Stimulated activated CD8-positive, alpha-beta memory T cell treated with anti-CD3 and anti-CD28 coated beads, Interleukin-15, amount 100 ng/mL, for 48 hours (primary cell): ENCODE results near the gene RNF146.
"Not testable (repeated sequence)": the region's sequence is repeated elsewhere in the genome, so short reads cannot be mapped to it uniquely, and the experiment has no call there.

Experiments
- DNase-seq, 2 donors: peaks; one replicate each; pipeline ENCODE4 v3.0.0-alpha.2; 2020; ENCODE audit warnings: low read depth in 2 of 2

RNF146 gene

GRCh38 chr6:127288705-127289104 lies 22.0 kb downstream of the RNF146 start:
- no peak for DNase-seq

GRCh38 chr6:127289934-127290333 lies 23.3 kb downstream of the RNF146 start:
- no peak for DNase-seq

- no peak for DNase-seq
These were observed 24.0 kb downstream of the RNF146 start for GRCh38 chr6:127290391-127291265.

- DNase-seq, result no peak
These were observed 24.8 kb downstream of the RNF146 start for GRCh38 chr6:127291495-127291894.

- no peak for DNase-seq
These were observed 30.9 kb downstream of the RNF146 start for GRCh38 chr6:127297502-127298070.

GRCh38 chr6:127298475-127298874 lies 31.8 kb downstream of the RNF146 start:
- DNase-seq, result no peak

GRCh38 chr6:127299522-127300240 lies 33.0 kb downstream of the RNF146 start:
- DNase-seq, result no peak

- DNase-seq, result no peak
These were observed 33.7 kb downstream of the RNF146 start for GRCh38 chr6:127300411-127300810.

GRCh38 chr6:127301199-127301700 lies 34.6 kb downstream of the RNF146 start:
- no peak for DNase-seq

GRCh38 chr6:127302728-127303660 lies 36.3 kb downstream of the RNF146 start:
- no peak for DNase-seq

GRCh38 chr6:127303917-127304316 lies 37.3 kb downstream of the RNF146 start:
- no peak for DNase-seq

GRCh38 chr6:127305741-127306140 lies 39.1 kb downstream of the RNF146 start:
- DNase-seq, result no peak

- DNase-seq, result no peak
These were observed 50.9 kb downstream of the RNF146 start for GRCh38 chr6:127317388-127318128.

- DNase-seq, result no peak
These were observed 53.0 kb downstream of the RNF146 start for GRCh38 chr6:127319686-127320085.

GRCh38 chr6:127328043-127328609 lies 61.5 kb downstream of the RNF146 start:
- no peak for DNase-seq

GRCh38 chr6:127331256-127331655 lies 64.6 kb downstream of the RNF146 start:
- not testable (repeated sequence) for DNase-seq

GRCh38 chr6:127332383-127332961 lies 65.8 kb downstream of the RNF146 start:
- DNase-seq, result no peak
